NCI-H128 (cell line): ENCODE measurements around the gene ZNF792.
"Not testable (repeated sequence)": the region's sequence is repeated elsewhere in the genome, so short reads cannot be mapped to it uniquely, and the experiment has no call there.

Source experiments
- DNase-seq: peaks from one replicate; lab custom pipeline; 2025; ENCODE audit not compliant: unreplicated experiment; lab: John Stamatoyannopoulos, UW

The ZNF792 gene

GRCh38 chr19:34926361-34926684 is 37.7 kb downstream of the ZNF792 start:
- no peak for DNase-seq

- DNase-seq, result no peak
These were observed 38.7 kb downstream of the ZNF792 start for GRCh38 chr19:34925278-34925855.

GRCh38 chr19:34920090-34920786 is 43.8 kb downstream of the ZNF792 start:
- not testable (repeated sequence) for DNase-seq

DNA sequence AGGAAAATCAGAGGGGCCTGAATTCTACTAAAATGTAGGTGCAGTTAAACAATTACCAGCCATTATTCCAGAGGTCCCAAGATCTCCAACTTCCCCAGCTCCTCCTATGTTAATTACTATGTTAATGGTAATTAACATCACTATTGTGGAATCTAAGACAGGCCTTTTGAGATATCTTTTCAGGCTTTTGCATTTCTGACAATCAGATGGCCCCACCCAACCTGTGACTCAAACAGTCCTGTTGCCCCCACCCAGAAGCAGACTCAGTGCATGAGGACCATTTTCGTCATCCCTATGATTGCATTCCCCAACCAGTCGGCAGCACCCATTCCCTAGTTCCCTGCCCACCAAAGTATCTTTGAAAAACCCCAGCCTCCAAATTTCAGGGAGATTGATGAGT is 45.8 kb downstream of the ZNF792 start:
- DNase-seq, result no peak

DNA sequence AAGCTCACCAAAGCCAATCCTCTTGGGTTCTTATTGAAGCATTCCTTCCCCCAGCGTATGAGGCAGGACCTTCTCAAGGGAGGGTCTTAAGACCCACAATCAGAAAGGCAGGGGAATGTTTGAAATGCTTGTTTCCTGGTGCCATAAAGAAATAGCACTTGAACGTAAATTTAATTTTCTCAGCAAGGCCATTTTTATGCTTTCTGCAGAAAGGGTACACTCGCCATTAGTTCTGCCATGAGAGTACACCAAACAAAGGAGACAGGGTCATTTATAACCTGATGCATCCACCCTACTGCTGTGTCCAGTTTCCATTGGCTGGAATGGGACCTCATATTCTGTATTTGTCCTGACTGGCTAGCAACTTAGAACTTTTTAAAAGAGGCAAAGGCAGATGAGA is 46.9 kb downstream of the ZNF792 start:
- not testable (repeated sequence) for DNase-seq

GRCh38 chr19:34910770-34911169 is 53.3 kb downstream of the ZNF792 start:
- no peak for DNase-seq
